Skeletal muscle tissue (tissue), 4 donors: ENCODE data around the gene EPB41L2. TPM values are rescaled to one million over a fixed set of nuclear protein-coding genes. Genes with fewer than 3 reads are reported as not detected.

Source experiments
- H3K27ac ChIP-seq: one replicate; pipeline ENCODE4 v1.7.0; 2013; ENCODE audit warnings: mild to moderate bottlenecking, low read depth, low read length, inconsistent platforms
- H3K27me3 ChIP-seq, 3 donors: one replicate each; pipeline ENCODE4 v1.7.0; 2013; ENCODE audit warnings: low read length in 3 of 3; ENCODE audit not compliant: control insufficient read depth in 3 of 3, insufficient read depth in 3 of 3
- H3K36me3 ChIP-seq, 3 donors: one replicate each; pipeline ENCODE4 v1.7.0; 2013; ENCODE audit warnings: low read length in 3 of 3; ENCODE audit not compliant: control insufficient read depth in 3 of 3, insufficient read depth in 3 of 3
- H3K4me1 ChIP-seq, 3 donors: one replicate each; pipeline ENCODE4 v1.7.0; 2013; ENCODE audit warnings: low read length in 3 of 3, mild to moderate bottlenecking in 3 of 3; ENCODE audit not compliant: control insufficient read depth in 3 of 3, insufficient read depth in 3 of 3
- H3K4me3 ChIP-seq, 3 donors: one replicate each; pipeline ENCODE4 v1.7.0; 2013; ENCODE audit warnings: low read length in 3 of 3
- H3K9ac ChIP-seq, 3 donors: one replicate each; pipeline ENCODE4 v1.7.0; 2013; ENCODE audit warnings: low read length in 3 of 3, mild to moderate bottlenecking in 3 of 3, moderate library complexity in 2 of 3, low read depth in 1 of 3
- H3K9me3 ChIP-seq, 3 donors: one replicate each; pipeline ENCODE4 v1.7.0; 2013; ENCODE audit warnings: low read length in 3 of 3; ENCODE audit not compliant: control insufficient read depth in 3 of 3
- total RNA-seq: library from RNA; depleted of rRNA; stranded (reverse); fragments of >200 nt; gene quantifications from one replicate; pipeline ENCODE4 v1.2.3, GENCODE V29; 2014
- donor health status: Osteomylitis.

The EPB41L2 gene
- total RNA-seq, 1 donor from 2014 or later: 187 TPM

DNA sequence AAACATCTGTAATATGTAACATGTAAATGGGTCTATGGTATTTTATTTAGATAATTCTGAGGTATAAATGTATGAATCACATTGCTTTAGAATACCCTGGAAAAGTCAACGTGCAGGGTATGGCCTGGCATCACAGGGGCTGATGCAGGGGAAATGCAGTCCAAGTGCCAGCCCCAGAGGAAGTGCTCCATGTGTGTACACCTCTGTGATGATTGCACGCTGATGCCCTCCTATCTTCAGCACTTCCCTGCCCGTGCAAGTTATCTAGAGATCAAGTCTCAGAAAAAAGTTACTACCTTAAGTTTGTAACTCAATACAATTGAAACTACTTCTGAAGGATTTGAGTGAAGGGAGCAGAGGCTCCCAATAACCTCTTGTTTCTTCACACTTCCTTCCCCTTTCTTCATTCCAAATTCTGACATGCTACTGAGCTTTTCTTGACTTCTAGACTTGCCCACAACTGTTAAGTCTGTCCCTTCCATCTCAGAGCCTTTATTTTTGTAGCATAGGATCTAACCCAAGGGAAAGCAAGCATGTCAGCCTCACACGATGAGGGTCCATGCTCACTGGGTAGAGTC, 233.6 kb downstream of the EPB41L2 start:
- Histone ChIP-seq H3K27ac (no peak overlapping the region), H3K36me3 (no peaks in the 10 kb centered on the region), H3K4me1 (no peaks in the 10 kb centered on the region), H3K9ac (no peak overlapping the region), H3K9me3 (no peaks in the 10 kb centered on the region), H3K27me3 (no peaks in the 10 kb centered on the region), H3K4me3 (no peak overlapping the region)

DNA sequence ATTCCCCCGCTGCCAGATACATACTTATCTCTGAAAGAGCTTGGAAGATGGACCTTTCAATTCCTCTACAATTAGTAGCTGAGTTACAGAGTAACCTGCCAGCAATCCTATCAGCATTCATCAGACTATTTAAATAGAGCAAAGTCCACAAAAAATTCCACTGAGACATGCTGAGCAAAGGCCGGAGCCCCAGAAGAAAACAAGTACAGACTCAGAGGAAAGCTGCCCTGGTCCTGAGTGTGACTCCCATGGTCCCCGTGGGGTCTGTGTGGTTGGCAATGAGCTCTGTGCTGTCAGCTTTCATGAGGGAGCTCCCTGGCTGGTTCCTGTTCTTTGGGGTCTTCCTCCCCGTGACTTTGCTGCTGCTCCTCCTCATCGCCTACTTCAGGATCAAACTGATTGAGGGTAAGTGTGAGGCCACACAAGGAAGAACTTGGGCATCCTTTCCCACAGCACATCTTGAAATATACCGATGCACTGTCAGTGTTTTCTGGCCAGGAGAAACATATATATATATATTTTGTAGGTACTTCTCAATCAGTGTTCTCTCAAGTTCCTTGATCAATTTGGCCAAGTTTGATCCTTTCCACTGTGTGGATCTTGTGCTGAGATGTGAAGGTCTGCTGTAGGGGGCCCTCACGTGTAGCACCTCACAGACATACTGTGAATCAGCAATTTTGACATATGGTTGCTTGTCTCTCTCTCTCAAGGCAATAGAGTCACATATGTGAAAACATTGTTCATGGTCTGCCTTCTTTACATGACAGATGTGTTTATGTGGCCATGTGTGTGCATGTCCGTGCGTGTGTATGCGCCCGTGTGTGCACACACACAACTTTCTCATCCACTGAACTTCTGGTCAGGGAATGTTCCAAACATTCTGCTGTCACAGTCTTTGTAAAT, 235.5 kb downstream of the EPB41L2 start, which contains the start of gene SMLR1:
TSS of gene SMLR1 (plus strand) at position 160 of the 903 bp plus-strand sequence. CDS start at position 168, 8 bp downstream.
- Histone ChIP-seq H3K4me3 (no peak within 1 kb of the TSS), H3K27me3 (no peaks in the 10 kb centered on the region), H3K9me3 (no peaks in the 10 kb centered on the region), H3K36me3 (no peaks in the 10 kb centered on the region), H3K4me1 (no peaks in the 10 kb centered on the region), H3K9ac (no peak within 1 kb of the TSS), H3K27ac (no peak within 1 kb of the TSS)

GRCh38 chr6:130826442-130827246, 236.4 kb downstream of the EPB41L2 start:
- Histone ChIP-seq H3K9ac (no peak overlapping the region), H3K36me3 (no peaks in the 10 kb centered on the region), H3K27ac (no peak overlapping the region), H3K4me1 (no peaks in the 10 kb centered on the region), H3K4me3 (no peak overlapping the region), H3K9me3 (no peaks in the 10 kb centered on the region), H3K27me3 (no peaks in the 10 kb centered on the region)

DNA sequence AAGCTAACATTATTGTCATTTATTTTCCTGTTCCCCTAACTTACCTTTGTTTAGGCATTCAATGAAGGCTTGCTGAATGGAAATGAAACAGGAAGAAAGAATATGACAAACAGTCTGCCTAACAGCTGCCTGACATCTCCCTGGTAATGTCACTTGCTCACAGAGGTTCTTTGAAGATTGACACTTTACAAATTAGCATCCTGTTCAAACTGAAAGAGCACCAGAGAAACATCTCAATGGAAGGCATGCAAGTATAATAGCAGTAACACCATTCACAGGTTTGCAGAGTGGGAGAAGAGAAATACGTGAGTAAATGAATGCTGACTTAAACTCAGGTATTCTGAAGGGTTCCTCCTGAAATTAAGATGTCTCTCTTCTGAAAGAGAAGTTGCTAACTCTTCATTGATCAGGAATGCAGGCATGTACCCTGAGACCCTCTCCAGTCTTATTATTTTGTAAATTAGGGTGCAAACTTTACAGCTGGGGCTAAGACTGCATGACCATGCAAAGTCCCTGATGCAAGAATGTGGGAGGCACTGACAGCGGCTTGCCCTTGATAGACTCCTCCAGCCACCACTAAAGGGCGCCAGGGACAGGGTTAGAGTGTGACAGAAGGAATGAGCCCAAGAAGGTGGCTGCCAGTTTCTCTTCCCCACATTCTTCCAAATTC, 237.1 kb downstream of the EPB41L2 start:
- Histone ChIP-seq H3K27me3 (no peaks in the 10 kb centered on the region), H3K9ac (no peak overlapping the region), H3K9me3 (no peaks in the 10 kb centered on the region), H3K4me3 (no peak overlapping the region), H3K4me1 (no peaks in the 10 kb centered on the region), H3K27ac (no peak overlapping the region), H3K36me3 (no peaks in the 10 kb centered on the region)

- Histone ChIP-seq H3K4me3 (no peak overlapping the region), H3K27me3 (no peaks in the 10 kb centered on the region), H3K27ac (no peak overlapping the region), H3K9me3 (no peaks in the 10 kb centered on the region), H3K36me3 (no peaks in the 10 kb centered on the region), H3K9ac (no peak overlapping the region), H3K4me1 (no peaks in the 10 kb centered on the region)
Observed at GRCh38 chr6:130824978-130825694, 237.9 kb downstream of the EPB41L2 start.

- Histone ChIP-seq H3K4me1 (no peaks in the 10 kb centered on the region), H3K27ac (no peak overlapping the region), H3K9ac (no peak overlapping the region), H3K27me3 (no peaks in the 10 kb centered on the region), H3K36me3 (no peaks in the 10 kb centered on the region), H3K4me3 (no peak overlapping the region), H3K9me3 (no peaks in the 10 kb centered on the region)
Observed at GRCh38 chr6:130822736-130823135, 240.3 kb downstream of the EPB41L2 start.

GRCh38 chr6:130815200-130816071, 247.6 kb downstream of the EPB41L2 start:
- H3K4me3 ChIP-seq: no peak overlapping the region
- H3K4me1 ChIP-seq: no peaks in the 10 kb centered on the region
- no peak overlapping the region for H3K9ac ChIP-seq
- H3K27me3 ChIP-seq: no peaks in the 10 kb centered on the region
- H3K9me3 ChIP-seq: no peaks in the 10 kb centered on the region
- no peak overlapping the region for H3K27ac ChIP-seq
- no peaks in the 10 kb centered on the region for H3K36me3 ChIP-seq

DNA sequence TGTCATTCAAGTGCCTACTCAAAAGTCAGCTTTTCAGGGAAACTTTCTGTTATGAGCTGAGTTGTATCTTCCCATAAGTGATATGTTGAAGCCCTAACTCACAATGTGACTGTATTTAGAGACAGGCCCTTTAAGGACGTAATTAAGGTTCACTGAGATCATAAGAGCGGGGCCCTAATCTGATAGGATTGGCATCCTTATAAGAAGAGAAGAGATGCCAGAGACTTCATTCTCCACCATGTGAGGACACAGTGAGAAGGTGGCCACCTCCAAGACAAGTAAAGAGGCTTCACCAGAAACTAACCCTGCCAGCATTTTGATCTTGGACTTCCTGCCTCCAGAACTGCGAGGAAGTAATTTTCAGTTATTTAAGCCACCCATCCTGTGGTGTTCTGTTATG, 248.5 kb downstream of the EPB41L2 start:
- Histone ChIP-seq H3K4me1 (no peaks in the 10 kb centered on the region), H3K36me3 (no peaks in the 10 kb centered on the region), H3K9ac (no peak overlapping the region), H3K9me3 (no peaks in the 10 kb centered on the region), H3K27ac (no peak overlapping the region), H3K27me3 (no peaks in the 10 kb centered on the region), H3K4me3 (no peak overlapping the region)
